K562 (cell line): Measurements from ENCODE around the gene DGKE. TPM values are rescaled to one million over a fixed set of nuclear protein-coding genes. Genes with fewer than 3 reads are reported as not detected.

Experiments
- ATAC-seq: fragments of 200-7000 bp; cut with Tn5 transposase; 3 replicates; pipeline ENCODE4 v1.9.1; 2020; ENCODE audit warnings: moderate library complexity
- BruUV-seq: library from RNA; stranded (reverse); fragments of 400-500 nt; replicated peaks from 2 replicates; lab custom pipeline; 2021; lab: Mats Ljungman, UMichigan
- CTCF ChIA-PET: fragments of 300-600 bp; formaldehyde crosslinking; extraction: SDS; loops from one replicate; lab custom pipeline; 2021; ENCODE audit warnings: low intra/inter-chr PET ratio; lab: Yijun Ruan, JAX
- POLR2A ChIA-PET: fragments of 300-600, 350-650 bp; sonication (Branson Sonifier 250); formaldehyde crosslinking; extraction: SDS; loops from one replicate; lab custom pipeline; 2021; ENCODE audit warnings: antibody characterized with exemption, inconsistent platforms; lab: Yijun Ruan, JAX
- DNase-seq, 4 experiments: peaks; one replicate each; pipeline versions ENCODE4 v3.0.0 to v3.0.0-alpha.2; 2011 to 2018; ENCODE audit warnings: low spot score in 3 of 4, mixed read lengths in 3 of 4; ENCODE audit errors: extremely low read depth in 1 of 4
- FAIRE-seq: peaks from 2 replicates; lab custom pipeline; 2011; peaks lifted over from hg19 to GRCh38; lab: Jason Lieb, UNC
- H2AFZ ChIP-seq: 2 replicates; pipeline ENCODE4 v1.6.0; 2011; ENCODE audit warnings: low read depth, low read length, control low read depth, inconsistent platforms
- H3K27ac ChIP-seq: fragments of 200-600 bp; 3 replicates; pipeline ENCODE4 v1.8.0; 2011; ENCODE audit warnings: low read depth, mild to moderate bottlenecking, control low read depth, inconsistent platforms, low read length, moderate library complexity, mixed read lengths; ENCODE audit errors: extremely low read depth
- H3K27me3 ChIP-seq, 2 experiments: fragments of 300-600 bp in 1 of 2; 2 replicates in 1 of 2; 3 replicates in 1 of 2; pipeline versions ENCODE4 v1.6.0 to v1.8.0; 2011; ENCODE audit warnings: inconsistent platforms in 2 of 2, low read length in 2 of 2, mild to moderate bottlenecking in 1 of 2, mixed read lengths in 1 of 2, moderate library complexity in 1 of 2; ENCODE audit not compliant: control insufficient read depth in 2 of 2, insufficient read depth in 2 of 2
- H3K36me3 ChIP-seq: fragments of 300-600 bp; 3 replicates; pipeline ENCODE4 v1.8.0; 2011; ENCODE audit warnings: mild to moderate bottlenecking, low read length, inconsistent platforms; ENCODE audit not compliant: control insufficient read depth, insufficient read depth
- H3K4me1 ChIP-seq, 2 experiments: fragments of 200-600 bp in 1 of 2; replicated peaks in 1 of 2; 2 replicates in 1 of 2; 3 replicates in 1 of 2; pipeline versions ENCODE4 v1.5.1 to v1.8.0; 2011; ENCODE audit warnings: inconsistent platforms in 2 of 2, low read length in 2 of 2, mild to moderate bottlenecking in 1 of 2, mixed read lengths in 1 of 2, moderate library complexity in 1 of 2; ENCODE audit not compliant: control insufficient read depth in 2 of 2, insufficient read depth in 2 of 2
- H3K4me2 ChIP-seq: 2 replicates; pipeline ENCODE4 v1.6.1; 2011; ENCODE audit warnings: low read length, control low read depth, inconsistent platforms, mixed read lengths; ENCODE audit not compliant: insufficient read depth
- H3K4me3 ChIP-seq: fragments of 200-600 bp; sonication (generic), shearing (Covaris generic); 2 replicates; pipeline ENCODE4 v1.5.1; 2016; ENCODE audit warnings: control low read depth, inconsistent platforms
- H3K79me2 ChIP-seq: fragments of 200-600 bp; 3 replicates; pipeline ENCODE4 v1.8.0; 2011; ENCODE audit warnings: low read length, inconsistent platforms; ENCODE audit not compliant: control insufficient read depth, insufficient read depth
- H3K9ac ChIP-seq, 2 experiments: 2 replicates each; pipeline versions ENCODE4 v1.6.0 to v1.6.1; 2011; ENCODE audit warnings: low read depth in 2 of 2, low read length in 2 of 2, control low read depth in 1 of 2, inconsistent platforms in 1 of 2, mild to moderate bottlenecking in 1 of 2, mixed read lengths in 1 of 2; ENCODE audit not compliant: insufficient read depth in 1 of 2
- H3K9me1 ChIP-seq: one replicate; pipeline ENCODE4 v1.6.0; 2011; ENCODE audit warnings: inconsistent platforms, mild to moderate bottlenecking, low read length, moderate library complexity; ENCODE audit not compliant: control insufficient read depth, insufficient read depth
- H3K9me3 ChIP-seq: replicated peaks from 2 replicates; pipeline ENCODE4 v1.5.1; 2011; ENCODE audit warnings: low read depth, low read length, inconsistent platforms; ENCODE audit not compliant: control insufficient read depth, insufficient read depth
- H4K20me1 ChIP-seq: replicated peaks from 2 replicates; pipeline ENCODE4 v1.6.1; 2011; ENCODE audit warnings: low read length, inconsistent platforms, mixed read lengths; ENCODE audit not compliant: control insufficient read depth, insufficient read depth
- ATF3 ChIP-seq, 2 experiments: fragments of 450-650 bp in 1 of 2; sonication (generic) in 1 of 2; formaldehyde crosslinking in 1 of 2; IDR thresholded peaks in 1 of 2; conservative IDR thresholded peaks in 1 of 2; 2 replicates each; pipeline versions ENCODE4 v1.6.1 to v1.8.1; 2016 to 2023; ENCODE audit warnings: mild to moderate bottlenecking in 2 of 2, moderate library complexity in 2 of 2, inconsistent platforms in 1 of 2, missing genetic modification reagents in 1 of 2
- BRF1 ChIP-seq: IDR thresholded peaks from 3 replicates; pipeline ENCODE4 v1.6.1; 2011; ENCODE audit warnings: borderline replicate concordance, mild to moderate bottlenecking; ENCODE audit not compliant: insufficient read length; ENCODE audit errors: extremely low read depth
- EP400 ChIP-seq: fragments of 450-650 bp; IDR thresholded peaks from 2 replicates; pipeline ENCODE4 v1.6.1; 2017; ENCODE audit warnings: antibody characterized with exemption, mild to moderate bottlenecking, moderate library complexity
- IFI16 ChIP-seq: fragments of 250-450 bp; sonication (Bioruptor Pico); IDR thresholded peaks from 2 replicates; pipeline ENCODE4 v2.1.2; 2022; ENCODE audit warnings: mild to moderate bottlenecking, inconsistent platforms
- KLF10 ChIP-seq: fragments of 250-450 bp; sonication (Bioruptor Pico); IDR thresholded peaks from 2 replicates; pipeline ENCODE4 v1.6.1; 2021; ENCODE audit warnings: matching md5 sums
- MAFG ChIP-seq: fragments of 450-650 bp; conservative IDR thresholded peaks from 2 replicates; pipeline ENCODE4 v1.6.1; 2016; ENCODE audit warnings: missing genetic modification characterization, missing compliant biosample characterization
- NFE2L1 ChIP-seq: fragments of 450-650 bp; IDR thresholded peaks from 2 replicates; pipeline ENCODE4 v1.6.1; 2016; ENCODE audit warnings: missing genetic modification characterization, low read depth, mild to moderate bottlenecking, missing compliant biosample characterization, moderate library complexity, borderline replicate concordance
- PHF21A ChIP-seq: fragments of 450-650 bp; IDR thresholded peaks from 2 replicates; pipeline ENCODE4 v1.6.1; 2017; ENCODE audit warnings: low read depth, borderline replicate concordance
- PTBP1 ChIP-seq: fragments of 200-400 bp; formaldehyde crosslinking; IDR thresholded peaks from 2 replicates; pipeline ENCODE4 v1.6.1; 2017; ENCODE audit warnings: low read depth, low read length
- THAP12 ChIP-seq: fragments of 250-450 bp; sonication (Bioruptor Pico); IDR thresholded peaks from 2 replicates; pipeline ENCODE4 v1.9.0; 2021; ENCODE audit warnings: mild to moderate bottlenecking, inconsistent platforms
- THAP7 ChIP-seq: fragments of 250-450 bp; sonication (Bioruptor Pico); IDR thresholded peaks from 2 replicates; pipeline ENCODE4 v1.5.0; 2021
- TSC22D4 ChIP-seq: fragments of 450-650 bp; IDR thresholded peaks from 2 replicates; pipeline ENCODE4 v1.6.1; 2016; ENCODE audit warnings: missing genetic modification characterization, missing biosample characterization, control low read depth
- ZBTB12 ChIP-seq: fragments of 250-450 bp; sonication (Bioruptor Pico); IDR thresholded peaks from 2 replicates; pipeline ENCODE4 v1.4.0; 2020
- ZBTB33 ChIP-seq: sonication (generic); formaldehyde crosslinking; IDR thresholded peaks from 2 replicates; pipeline ENCODE4 v1.8.1; 2023; ENCODE audit warnings: mild to moderate bottlenecking, missing genetic modification reagents
- WGBS: fragments of 100-300 bp; shearing (Covaris generic); methylation state at CpG from one replicate; pipeline ENCODE4 v1.1.6; 2016; ENCODE audit warnings: low coverage, mixed read lengths; ENCODE audit not compliant: insufficient coverage; ENCODE audit errors: missing lambda C conversion rate; 5-methylcytosine and 5-hydroxymethylcytosine counted together
- in situ Hi-C: fragments of 300-500 bp; cut with MboI; formaldehyde crosslinking; loops from 4 replicates; pipeline ENCODE4 v1.15.0; 2018; ENCODE audit warnings: inconsistent platforms, mixed read lengths
- intact Hi-C: fragments of 100-400 bp; cut with micrococcal nuclease; formaldehyde crosslinking; loops from 2 replicates; pipeline ENCODE4 v1.14.2; 2022
- polyA plus RNA-seq, 8 experiments: library from polyadenylated mRNA; depleted of rRNA in 4 of 8; stranded (reverse) in 5 of 8; unstranded in 3 of 8; fragments of >200 nt; fragmentation: Nextera tagmentation in 2 of 8; fragmentation: Illumina TruSeq in 1 of 8; extraction: Ambion mirVana in 2 of 8; extraction: Trizol in 1 of 8; gene quantifications; 2 replicates each; pipeline versions ENCODE4 v1.2.1 to v1.2.3, GENCODE V29; 2011 to 2014; ENCODE audit warnings: inconsistent platforms in 1 of 8, missing spikeins in 1 of 8
- total RNA-seq, 7 experiments: library from RNA; depleted of rRNA in 6 of 7; stranded (reverse); fragments of >200 nt in 6 of 7; fragmentation: Illumina TruSeq in 2 of 7; extraction: Trizol in 2 of 7; gene quantifications; 2 replicates each; pipeline versions ENCODE4 v1.2.1 to v1.2.3, GENCODE V29; 2011 to 2021; ENCODE audit warnings: low replicate concordance in 1 of 7

DGKE gene
- total and polyA plus RNA-seq, 9 of the 15 experiments (the other 6 are each of a cell fraction or from before 2014, with no cell fraction given) = 1.3 to 9.9 (median 5.9) TPM

- 95% methylated on average over 2 of the region's 2 CpGs for WGBS
- intact Hi-C loops (no loop called here), in situ Hi-C loops (no loop called here)
- no peak for DNase-seq
- FAIRE-seq = no peak
- Histone ChIP-seq H2AFZ (no peak overlapping the region), H3K9me3 (no peaks in the 10 kb centered on the region), H3K27ac (no peak overlapping the region), H3K4me3 (no peak overlapping the region), H4K20me1 (no peaks in the 10 kb centered on the region), H3K27me3 (no peaks in the 10 kb centered on the region), H3K79me2 (no peaks in the 10 kb centered on the region), H3K9ac (no peak overlapping the region), H3K4me1 (no peaks in the 10 kb centered on the region), H3K36me3 (peaks cover 44% of the 10 kb centered on the region; the same call in 2 of the 3 replicates), H3K4me2 (no peak overlapping the region), H3K9me1 (no peaks in the 10 kb centered on the region)
- no TSS peak for BruUV-seq
- ChIA-PET POLR2A (interaction anchor here (0.6 kb wide), 2 partner anchors 12 to 25 kb away, joined by 3 read pairs; no protein-coding TSS in a partner anchor), CTCF (no interaction called here)
- ATAC-seq = no peak
- TF ChIP-seq ZBTB12 (CRISPR knock-in tag) (no peak), TSC22D4 (tag) (no peak), ATF3 (IDR thresholded peaks at IDR 0.05) (no peak), ATF3 (CRISPR knock-in tag; conservative IDR thresholded peaks at IDR 0.05) (no peak), MAFG (no peak), NFE2L1 (tag) (no peak), IFI16 (CRISPR knock-in tag) (no peak), ZBTB33 (CRISPR knock-in tag) (no peak), EP400 (no peak), THAP12 (CRISPR knock-in tag) (no peak), BRF1 (no peak), THAP7 (CRISPR knock-in tag) (no peak), PHF21A (no peak), PTBP1 (no peak), KLF10 (CRISPR knock-in tag) (no peak)
These were observed 8.6 kb downstream of the DGKE start for GRCh38 chr17:56842577-56842976.
